DMS53 treated with DMSO at 0.1 percent for 48 hours (cell line): ENCODE data around the gene MELTF.

Experiments
- DNase-seq: peaks from one replicate; lab custom pipeline; 2025; ENCODE audit not compliant: unreplicated experiment; lab: John Stamatoyannopoulos, UW

Gene MELTF

DNA sequence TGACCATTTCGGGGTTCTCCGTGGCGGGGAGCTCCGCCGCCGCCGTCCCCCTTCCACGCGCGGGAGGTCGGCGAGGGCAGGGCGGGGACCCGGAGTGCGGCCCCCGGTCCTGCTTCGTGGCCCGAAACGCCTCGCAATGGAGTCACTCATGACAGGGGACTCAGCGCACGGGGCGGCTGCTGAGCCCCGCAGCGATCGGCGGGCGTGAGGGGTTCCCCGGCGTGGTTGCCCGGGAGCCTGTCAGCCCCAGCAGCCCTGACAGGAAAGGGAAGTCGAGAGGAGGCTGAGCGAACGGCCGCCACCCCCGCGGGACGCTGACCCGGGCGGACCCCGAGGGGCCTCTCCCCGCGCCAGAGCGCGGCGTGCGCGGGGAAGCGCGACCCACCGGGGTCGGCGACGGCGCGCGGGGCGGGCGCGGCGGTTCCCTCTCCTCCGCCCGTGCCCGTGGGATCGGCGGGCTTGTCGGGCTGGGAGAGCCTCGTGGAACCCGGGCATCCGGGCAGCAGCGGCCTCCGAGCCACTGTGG lies 60.4 kb downstream of the MELTF start:
- peak; percentile 3 for DNase-seq

GRCh38 chr3:196968233-196969133 lies 61.1 kb downstream of the MELTF start, which contains the start of gene PIGZ:
PIGZ (minus strand) TSS chr3:196968833; CDS start chr3:196952031, 16,802 bp downstream.
- no peak for DNase-seq

DNA sequence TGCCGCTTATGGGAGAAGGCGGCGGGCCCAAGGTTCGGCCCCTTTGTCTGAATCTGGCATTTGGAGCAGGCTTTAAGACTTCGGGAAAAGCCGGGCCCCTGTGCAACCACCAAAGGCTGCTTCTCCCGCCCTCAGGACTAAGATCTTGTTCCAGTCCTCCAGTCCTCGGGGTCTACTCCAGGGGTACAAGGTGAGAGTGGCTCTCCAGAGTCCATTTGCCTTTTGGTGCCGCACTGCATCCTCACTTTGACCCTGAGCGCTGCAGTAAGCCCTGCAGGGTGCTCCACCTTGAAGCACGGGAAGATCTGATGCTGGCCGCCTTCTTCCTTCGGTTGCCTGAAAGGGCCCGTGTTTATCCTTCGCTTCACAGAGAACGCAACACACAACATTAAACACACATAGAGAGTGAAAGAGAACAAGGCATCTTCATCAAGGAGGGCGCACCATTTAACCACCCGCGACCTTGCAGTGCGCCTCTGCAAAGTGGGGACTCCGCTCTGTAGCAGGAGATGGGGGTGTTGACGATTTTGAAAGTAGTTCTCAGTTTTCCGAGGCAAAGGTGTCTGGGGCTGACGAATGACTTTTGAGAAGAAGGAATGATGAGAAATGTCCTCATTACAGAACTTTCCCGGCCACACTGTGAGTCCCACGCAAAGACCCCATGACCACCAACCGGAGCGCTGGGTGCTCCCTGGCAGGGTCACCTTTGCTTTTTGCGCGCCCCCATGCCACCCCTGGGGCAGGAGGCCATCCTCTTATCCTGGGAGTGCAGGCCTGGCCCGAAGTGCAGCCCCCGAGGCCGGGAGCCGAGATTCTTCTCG lies 62.0 kb downstream of the MELTF start:
- DNase-seq = no peak

DNA sequence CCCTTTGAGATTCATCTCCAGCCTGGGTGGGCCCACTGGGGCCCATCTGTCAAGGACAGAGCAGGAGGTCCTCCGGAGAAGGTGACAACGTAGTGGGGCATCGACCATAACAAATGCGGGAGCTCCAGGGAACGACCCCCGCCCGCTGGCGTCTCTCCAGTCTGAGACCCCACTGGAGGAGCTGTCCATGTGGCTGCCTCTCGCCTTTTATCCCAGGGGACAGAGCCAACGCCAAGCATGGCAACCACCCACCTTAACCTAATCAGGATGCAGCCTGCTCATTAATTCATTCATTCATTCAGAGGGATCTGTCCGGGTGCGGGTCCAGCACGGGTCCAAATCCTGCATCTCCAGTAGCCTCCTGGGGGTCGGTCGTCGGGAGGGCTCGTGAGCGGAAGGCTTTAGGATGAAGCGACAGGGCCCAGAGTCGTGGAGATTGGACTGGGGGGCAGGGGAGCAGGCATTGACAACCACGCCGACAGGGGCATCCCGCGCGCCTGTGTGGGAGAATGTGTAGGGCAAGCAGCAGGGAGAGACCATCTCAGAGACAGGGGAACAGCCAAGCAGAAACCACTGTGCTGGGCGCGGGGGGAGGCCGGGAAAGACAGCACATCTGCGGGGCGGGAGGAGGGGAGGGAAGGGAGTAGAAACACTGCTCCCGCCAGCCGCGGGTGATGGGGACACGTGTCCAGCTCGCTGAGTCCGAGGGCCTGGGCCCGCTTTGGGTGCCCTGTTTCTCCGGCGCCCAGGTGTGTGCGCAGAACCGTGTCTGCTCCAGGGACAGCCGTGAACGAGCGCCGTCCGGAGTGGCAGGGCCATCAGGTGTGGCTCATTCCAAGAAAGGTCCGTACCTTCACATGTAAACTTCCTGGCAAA lies 62.9 kb downstream of the MELTF start:
- DNase-seq = no peak

GRCh38 chr3:196965804-196966173 lies 63.8 kb downstream of the MELTF start:
- DNase-seq = no peak

- no peak for DNase-seq
Observed at GRCh38 chr3:196965112-196965803, 64.4 kb downstream of the MELTF start.

DNA sequence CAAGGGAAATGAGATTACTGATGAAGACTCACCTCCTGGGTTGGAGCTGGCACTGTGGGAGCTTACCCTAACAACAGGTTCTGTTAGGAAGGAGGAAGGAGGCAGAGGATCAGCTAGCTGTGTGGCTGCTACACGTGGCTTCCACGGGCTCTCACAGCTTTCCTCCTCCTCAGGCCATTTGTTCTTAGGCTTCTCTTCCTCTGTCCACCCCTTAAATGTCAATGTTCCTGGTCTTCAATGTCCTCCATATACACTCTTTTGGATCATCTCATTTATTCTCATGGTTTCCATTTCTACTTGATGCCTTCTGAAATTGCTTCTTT lies 66.0 kb downstream of the MELTF start:
- DNase-seq = no peak

GRCh38 chr3:196962930-196963630 lies 66.5 kb downstream of the MELTF start:
- no peak for DNase-seq

DNA sequence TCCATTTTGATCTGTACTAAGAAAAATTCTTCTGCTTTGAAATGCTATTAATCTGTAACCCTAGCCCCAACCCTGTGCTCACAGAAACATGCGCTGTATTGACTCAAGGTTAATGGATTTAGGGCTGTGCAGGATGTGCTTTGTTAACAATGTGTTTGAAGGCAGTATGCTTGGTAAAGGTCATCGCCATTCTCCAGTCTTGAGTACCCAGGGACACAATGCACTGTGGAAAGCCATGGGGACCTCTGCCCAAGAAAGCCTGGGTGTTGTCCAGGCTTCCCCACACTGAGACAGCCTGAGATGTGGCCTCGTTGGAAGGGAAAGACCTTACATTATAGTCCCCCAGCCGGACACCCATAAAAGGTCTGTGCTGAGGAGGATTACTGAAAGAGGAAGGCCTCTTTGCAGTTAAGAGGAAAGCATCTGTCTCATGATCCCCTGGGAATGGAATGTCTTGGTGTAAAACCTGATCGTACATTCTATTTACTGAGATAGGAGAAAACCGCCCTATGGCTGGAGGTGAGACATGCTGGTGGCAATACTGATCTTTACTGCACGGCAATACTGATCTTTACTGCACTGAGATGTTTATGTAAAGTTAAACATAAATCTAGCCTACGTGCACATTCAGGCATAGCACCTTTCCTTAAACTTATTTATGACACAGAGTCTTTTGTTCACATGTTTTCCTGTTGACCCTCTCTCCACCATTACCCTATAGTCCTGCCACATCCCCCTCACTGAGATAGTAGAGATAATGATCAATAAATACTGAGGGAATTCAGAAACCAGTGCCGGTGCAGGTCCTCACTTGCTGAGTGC lies 67.3 kb downstream of the MELTF start:
- DNase-seq = no peak

- DNase-seq = no peak
Observed at GRCh38 chr3:196954832-196955231, 74.8 kb downstream of the MELTF start.
